Neural cell (in vitro differentiated cells): ENCODE results near the gene FAXDC2. TPM values are rescaled to one million over a fixed set of nuclear protein-coding genes. Genes with fewer than 3 reads are reported as not detected.

Experiments used
- H2AFZ ChIP-seq: fragments of 200-600, 300-800 bp; sonication (generic), shearing (Covaris generic); 2 replicates; pipeline ENCODE4 v1.6.0; 2014; ENCODE audit warnings: low read depth, mild to moderate bottlenecking, antibody characterized with exemption, low read length, moderate library complexity
- H3F3A ChIP-seq: fragments of 200-600 bp; shearing (Covaris generic); 2 replicates; pipeline ENCODE4 v1.6.1; 2016; ENCODE audit warnings: mild to moderate bottlenecking, moderate library complexity, mixed read lengths, antibody characterized with exemption, low read length; ENCODE audit not compliant: insufficient read depth, poor library complexity, severe bottlenecking
- H3K27ac ChIP-seq: fragments of 200-600, 300-800 bp; sonication (generic), shearing (Covaris generic); 2 replicates; pipeline ENCODE4 v1.5.1; 2014; ENCODE audit warnings: mild to moderate bottlenecking, low read length, moderate library complexity
- H3K27me3 ChIP-seq: fragments of 300-800, 200-600 bp; sonication (generic), shearing (Covaris generic); 2 replicates; pipeline ENCODE4 v1.6.0; 2014; ENCODE audit warnings: mild to moderate bottlenecking, low read depth, low read length, moderate library complexity; ENCODE audit not compliant: insufficient read depth
- H3K36me3 ChIP-seq: fragments of 300-800, 200-600 bp; sonication (generic), shearing (Covaris generic); 2 replicates; pipeline ENCODE4 v1.5.1; 2014; ENCODE audit warnings: mild to moderate bottlenecking, antibody characterized with exemption, low read length, moderate library complexity; ENCODE audit not compliant: insufficient read depth
- H3K4me2 ChIP-seq: fragments of 300-800, 200-600 bp; sonication (generic), shearing (Covaris generic); 2 replicates; pipeline ENCODE4 v1.6.0; 2014; ENCODE audit warnings: mild to moderate bottlenecking, low read length
- H3K4me3 ChIP-seq: fragments of 300-800, 200-600 bp; sonication (generic), shearing (Covaris generic); 2 replicates; pipeline ENCODE4 v1.5.1; 2014; ENCODE audit warnings: mild to moderate bottlenecking, low read length, moderate library complexity
- H3K79me2 ChIP-seq: fragments of 200-600 bp; shearing (Covaris generic); replicated peaks from 2 replicates; pipeline ENCODE4 v1.6.0; 2014; ENCODE audit warnings: mild to moderate bottlenecking, low read length, moderate library complexity; ENCODE audit not compliant: insufficient read depth
- H3K9ac ChIP-seq: fragments of 300-800, 200-600 bp; sonication (generic), shearing (Covaris generic); 2 replicates; pipeline ENCODE4 v1.6.1; 2016; ENCODE audit warnings: mild to moderate bottlenecking, low read length, mixed read lengths
- H3K9me2 ChIP-seq: fragments of 200-600 bp; shearing (Covaris generic); 2 replicates; pipeline ENCODE4 v1.6.1; 2016; ENCODE audit warnings: mild to moderate bottlenecking, low read length, mixed read lengths; ENCODE audit not compliant: insufficient read depth
- H3K9me3 ChIP-seq: fragments of 200-600, 300-800 bp; sonication (generic), shearing (Covaris generic); 2 replicates; pipeline ENCODE4 v1.6.1; 2016; ENCODE audit warnings: mild to moderate bottlenecking, mixed run types, low read length, moderate library complexity, mixed read lengths
- H4K20me1 ChIP-seq: fragments of 200-600 bp; shearing (Covaris generic); 2 replicates; pipeline ENCODE4 v1.6.1; 2016; ENCODE audit warnings: mild to moderate bottlenecking, mixed run types; ENCODE audit not compliant: insufficient read depth
- CTCF ChIP-seq: fragments of 450-650 bp; IDR thresholded peaks from 2 replicates; pipeline ENCODE4 v1.5.1; 2014; ENCODE audit warnings: antibody characterized with exemption, mild to moderate bottlenecking, moderate library complexity; ENCODE audit not compliant: poor library complexity, severe bottlenecking
- EP300 ChIP-seq: fragments of 450-650 bp; conservative IDR thresholded peaks from 2 replicates; pipeline ENCODE4 v1.6.1; 2014; ENCODE audit warnings: antibody characterized with exemption, mild to moderate bottlenecking, moderate library complexity; ENCODE audit not compliant: poor library complexity, severe bottlenecking
- EZH2 ChIP-seq: fragments of 200-600, 300-800 bp; shearing (Covaris generic), sonication (generic); IDR thresholded peaks from 2 replicates; pipeline ENCODE4 v1.6.1; 2014; ENCODE audit warnings: antibody characterized with exemption, low read length, borderline replicate concordance, mild to moderate bottlenecking; ENCODE audit not compliant: insufficient read depth, poor library complexity, severe bottlenecking
- MXI1 ChIP-seq: fragments of 450-650 bp; conservative IDR thresholded peaks from 2 replicates; pipeline ENCODE4 v1.6.1; 2014; ENCODE audit warnings: antibody characterized with exemption, mild to moderate bottlenecking; ENCODE audit not compliant: poor library complexity, severe bottlenecking
- POLR2AphosphoS5 ChIP-seq: IDR thresholded peaks from 2 replicates; pipeline ENCODE4 v1.6.1; 2012
- RAD21 ChIP-seq: fragments of 450-650 bp; conservative IDR thresholded peaks from 2 replicates; pipeline ENCODE4 v1.6.1; 2014; ENCODE audit warnings: antibody characterized with exemption, mild to moderate bottlenecking, moderate library complexity
- SMC3 ChIP-seq: fragments of 450-650 bp; conservative IDR thresholded peaks from 2 replicates; pipeline ENCODE4 v1.6.1; 2014; ENCODE audit warnings: antibody characterized with exemption, mild to moderate bottlenecking, moderate library complexity; ENCODE audit not compliant: poor library complexity
- TAF1 ChIP-seq: IDR thresholded peaks from 2 replicates; pipeline ENCODE4 v1.6.1; 2012; ENCODE audit warnings: low read depth
- polyA plus RNA-seq: library from polyadenylated mRNA; depleted of rRNA; stranded (reverse); fragments of >200 nt; gene quantifications from 2 replicates; pipeline ENCODE4 v1.2.3, GENCODE V29; 2014
- TF ChIP-seq, protein P1 (sequence below): IDR thresholded peaks from 2 replicates; pipeline ENCODE4 v1.6.1; 2012; ENCODE audit warnings: borderline replicate concordance

FAXDC2 gene
- polyA plus RNA-seq, 1 donor from 2014 or later, result 0.12 TPM

- Histone ChIP-seq H3K27me3 (no peaks in the 10 kb centered on the region), H3K4me3 (no peak overlapping the region), H4K20me1 (no peaks in the 10 kb centered on the region), H3K79me2 (peaks cover 61% of the 10 kb centered on the region), H3K4me2 (no peak overlapping the region), H3K9me2 (no peaks in the 10 kb centered on the region), H3K36me3 (no peaks in the 10 kb centered on the region), H3K9me3 (no peaks in the 10 kb centered on the region), H3F3A (no peaks in the 10 kb centered on the region), H2AFZ (no peak overlapping the region), H3K9ac (no peak overlapping the region), H3K27ac (no peak overlapping the region)
- TF ChIP-seq TAF1, result no peak
- TF ChIP-seq MXI1, result no peak
- TF ChIP-seq EP300, result no peak
- TF ChIP-seq EZH2, result no peak
- no peak for TF ChIP-seq CTCF
- no peak for TF ChIP-seq POLR2AphosphoS5
- TF ChIP-seq SMC3, result no peak
- no peak for TF ChIP-seq RAD21
- TF ChIP-seq, protein P1, sequence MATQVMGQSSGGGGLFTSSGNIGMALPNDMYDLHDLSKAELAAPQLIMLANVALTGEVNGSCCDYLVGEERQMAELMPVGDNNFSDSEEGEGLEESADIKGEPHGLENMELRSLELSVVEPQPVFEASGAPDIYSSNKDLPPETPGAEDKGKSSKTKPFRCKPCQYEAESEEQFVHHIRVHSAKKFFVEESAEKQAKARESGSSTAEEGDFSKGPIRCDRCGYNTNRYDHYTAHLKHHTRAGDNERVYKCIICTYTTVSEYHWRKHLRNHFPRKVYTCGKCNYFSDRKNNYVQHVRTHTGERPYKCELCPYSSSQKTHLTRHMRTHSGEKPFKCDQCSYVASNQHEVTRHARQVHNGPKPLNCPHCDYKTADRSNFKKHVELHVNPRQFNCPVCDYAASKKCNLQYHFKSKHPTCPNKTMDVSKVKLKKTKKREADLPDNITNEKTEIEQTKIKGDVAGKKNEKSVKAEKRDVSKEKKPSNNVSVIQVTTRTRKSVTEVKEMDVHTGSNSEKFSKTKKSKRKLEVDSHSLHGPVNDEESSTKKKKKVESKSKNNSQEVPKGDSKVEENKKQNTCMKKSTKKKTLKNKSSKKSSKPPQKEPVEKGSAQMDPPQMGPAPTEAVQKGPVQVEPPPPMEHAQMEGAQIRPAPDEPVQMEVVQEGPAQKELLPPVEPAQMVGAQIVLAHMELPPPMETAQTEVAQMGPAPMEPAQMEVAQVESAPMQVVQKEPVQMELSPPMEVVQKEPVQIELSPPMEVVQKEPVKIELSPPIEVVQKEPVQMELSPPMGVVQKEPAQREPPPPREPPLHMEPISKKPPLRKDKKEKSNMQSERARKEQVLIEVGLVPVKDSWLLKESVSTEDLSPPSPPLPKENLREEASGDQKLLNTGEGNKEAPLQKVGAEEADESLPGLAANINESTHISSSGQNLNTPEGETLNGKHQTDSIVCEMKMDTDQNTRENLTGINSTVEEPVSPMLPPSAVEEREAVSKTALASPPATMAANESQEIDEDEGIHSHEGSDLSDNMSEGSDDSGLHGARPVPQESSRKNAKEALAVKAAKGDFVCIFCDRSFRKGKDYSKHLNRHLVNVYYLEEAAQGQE, result no peak
These were observed 13.1 kb upstream of the FAXDC2 start for GRCh38 chr5:154863291-154864080.

- Histone ChIP-seq H3K9ac (no peak overlapping the region), H3K36me3 (no peaks in the 10 kb centered on the region), H3K4me2 (no peak overlapping the region), H3K4me3 (no peak overlapping the region), H3K79me2 (peaks cover 61% of the 10 kb centered on the region), H2AFZ (no peak overlapping the region), H3F3A (no peaks in the 10 kb centered on the region), H3K27me3 (no peaks in the 10 kb centered on the region), H3K27ac (no peak overlapping the region), H3K9me3 (no peaks in the 10 kb centered on the region), H3K9me2 (no peaks in the 10 kb centered on the region), H4K20me1 (no peaks in the 10 kb centered on the region)
- TF ChIP-seq EP300 (no peak), MXI1 (no peak), POLR2AphosphoS5 (no peak), TAF1 (no peak), SMC3 (no peak), CTCF (no peak), RAD21 (no peak), EZH2 (no peak)
- TF ChIP-seq, protein P1, result no peak
These were observed 12.4 kb upstream of the FAXDC2 start for GRCh38 chr5:154862766-154863165.
